ENCODE measurements around the gene SPATA20.

SPATA20 gene

GRCh38 chr17:50583641-50584040 is 36.7 kb downstream of the SPATA20 start:
- no peak for DNase-seq

- DNase-seq: no peak
These were observed 37.1 kb downstream of the SPATA20 start for GRCh38 chr17:50584116-50584515.

- DNase-seq: no peak
These were observed 37.8 kb downstream of the SPATA20 start for GRCh38 chr17:50584749-50585148.

- no peak for DNase-seq
These were observed 38.4 kb downstream of the SPATA20 start for GRCh38 chr17:50585346-50585745.

GRCh38 chr17:50585891-50586290 is 38.9 kb downstream of the SPATA20 start:
- DNase-seq: no peak

GRCh38 chr17:50586421-50587247 is 39.7 kb downstream of the SPATA20 start:
- DNase-seq: no peak

GRCh38 chr17:50587571-50587970 is 40.6 kb downstream of the SPATA20 start:
- DNase-seq: no peak

- no peak for DNase-seq
These were observed 41.5 kb downstream of the SPATA20 start for GRCh38 chr17:50588391-50589049.

- DNase-seq: no peak
These were observed 42.2 kb downstream of the SPATA20 start for GRCh38 chr17:50589095-50589705.

- DNase-seq: no peak
These were observed 44.2 kb downstream of the SPATA20 start for GRCh38 chr17:50590946-50591737.

- DNase-seq: no peak
These were observed 46.3 kb downstream of the SPATA20 start for GRCh38 chr17:50593321-50593720.

GRCh38 chr17:50594128-50594823 is 47.3 kb downstream of the SPATA20 start:
- DNase-seq: peak; percentile 19

GRCh38 chr17:50594892-50595291 is 47.9 kb downstream of the SPATA20 start:
- DNase-seq: no peak

- DNase-seq: peak; percentile 14
These were observed 49.4 kb downstream of the SPATA20 start for GRCh38 chr17:50596191-50597037.

- no peak for DNase-seq
These were observed 51.5 kb downstream of the SPATA20 start for GRCh38 chr17:50598487-50598886.

GRCh38 chr17:50599606-50600005 is 52.6 kb downstream of the SPATA20 start:
- DNase-seq: no peak

GRCh38 chr17:50601823-50602375 is 54.9 kb downstream of the SPATA20 start:
- no peak for DNase-seq

- DNase-seq: no peak
These were observed 55.9 kb downstream of the SPATA20 start for GRCh38 chr17:50602836-50603235.

- DNase-seq: no peak
These were observed 56.4 kb downstream of the SPATA20 start for GRCh38 chr17:50603340-50603739.

- DNase-seq: no peak
These were observed 57.5 kb downstream of the SPATA20 start for GRCh38 chr17:50604513-50604912.

- DNase-seq: no peak
These were observed 58.5 kb downstream of the SPATA20 start for GRCh38 chr17:50605429-50605828.
